ENCODE results near the gene KCNJ2.

The KCNJ2 gene

GRCh38 chr17:70171159-70171558 lies 1.8 kb downstream of the KCNJ2 start:
- no peak overlapping the region for H3K4ac ChIP-seq (ENCODE audit: low read depth, low read length)
- H3K36me3 ChIP-seq (ENCODE audit: control insufficient read depth in 1 of 2, insufficient read depth in 2 of 2, low read length in 2 of 2): peaks cover 12 to 13% of the 10 kb centered on the region in 2 experiments
- peaks cover 2 to 4% of the 10 kb centered on the region in 2 experiments for H3K4me1 ChIP-seq (ENCODE audit: control insufficient read depth in 1 of 2, insufficient read depth in 2 of 2, low read length in 2 of 2)
- no peak overlapping the region for H4K12ac ChIP-seq (ENCODE audit: low read depth, low read length)
- H4K91ac ChIP-seq (ENCODE audit: low read depth, low read length): no peak overlapping the region
- peaks cover 3% of the 10 kb centered on the region for H3K79me2 ChIP-seq (ENCODE audit: control insufficient read depth, insufficient read depth, low read length, poor library complexity)
- no peak overlapping the region for H3K18ac ChIP-seq (ENCODE audit: low read length)
- no peak overlapping the region for H3K23ac ChIP-seq (ENCODE audit: low read length)
- H3K9me3 ChIP-seq (ENCODE audit: insufficient read depth, low read depth, low read length): no peaks in the 10 kb centered on the region
- H2AFZ ChIP-seq (ENCODE audit: insufficient read depth, low read length, poor library complexity): no peak overlapping the region
- no peak overlapping the region for H2BK12ac ChIP-seq (ENCODE audit: low read length)
- no peak for DNase-seq
- H3K27me3 ChIP-seq (ENCODE audit: insufficient read depth, low read length): no peaks in the 10 kb centered on the region
- H3K9ac ChIP-seq (ENCODE audit: low read length): no peak overlapping the region
- no peak overlapping the region for H2BK120ac ChIP-seq (ENCODE audit: insufficient read depth, low read length, poor library complexity)
- no peak overlapping the region for H3K4me3 ChIP-seq (ENCODE audit: low read depth, low read length)
- no peak overlapping the region for H3K27ac ChIP-seq (ENCODE audit: low read depth, low read length)
- H4K8ac ChIP-seq (ENCODE audit: low read depth, low read length): no peak overlapping the region
- no peak overlapping the region for H2AK5ac ChIP-seq (ENCODE audit: low read length)
- H3K79me1 ChIP-seq (ENCODE audit: low read length): peaks cover 8% of the 10 kb centered on the region
- H3K4me2 ChIP-seq (ENCODE audit: low read length): peak overlapping the region; percentile 5
- no peak overlapping the region for H3K14ac ChIP-seq (ENCODE audit: low read length)
- no CpG with 5 or more reads among the region's 5 CpGs for WGBS (ENCODE audit: extremely low coverage, insufficient coverage, insufficient read length)
- no peak overlapping the region for H2BK5ac ChIP-seq (ENCODE audit: low read depth, low read length, poor library complexity)

- Histone ChIP-seq H3K4me2 (ENCODE audit: low read length) (no peak overlapping the region), H2BK120ac (ENCODE audit: insufficient read depth, low read length, poor library complexity) (no peak overlapping the region), H3K9ac (ENCODE audit: low read length) (no peak overlapping the region), H3K18ac (ENCODE audit: low read length) (no peak overlapping the region), H3K27ac (ENCODE audit: low read depth, low read length) (no peak overlapping the region), H3K4ac (ENCODE audit: low read depth, low read length) (no peak overlapping the region), H3K79me2 (ENCODE audit: control insufficient read depth, insufficient read depth, low read length, poor library complexity) (peaks cover 3% of the 10 kb centered on the region), H3K14ac (ENCODE audit: low read length) (no peak overlapping the region), H3K27me3 (ENCODE audit: insufficient read depth, low read length) (no peaks in the 10 kb centered on the region), H2AK5ac (ENCODE audit: low read length) (no peak overlapping the region), H4K12ac (ENCODE audit: low read depth, low read length) (no peak overlapping the region), H3K9me3 (ENCODE audit: insufficient read depth, low read depth, low read length) (no peaks in the 10 kb centered on the region), H3K36me3 (ENCODE audit: control insufficient read depth in 1 of 2, insufficient read depth in 2 of 2, low read length in 2 of 2) (peaks cover 14 to 19% of the 10 kb centered on the region in 2 experiments), H2BK12ac (ENCODE audit: low read length) (no peak overlapping the region), H3K4me3 (ENCODE audit: low read depth, low read length) (no peak overlapping the region), H2BK5ac (ENCODE audit: low read depth, low read length, poor library complexity) (no peak overlapping the region), H4K91ac (ENCODE audit: low read depth, low read length) (no peak overlapping the region), H3K79me1 (ENCODE audit: low read length) (peaks cover 8% of the 10 kb centered on the region), H3K4me1 (ENCODE audit: control insufficient read depth in 1 of 2, insufficient read depth in 2 of 2, low read length in 2 of 2) (peaks cover 2 to 4% of the 10 kb centered on the region in 2 experiments), H4K8ac (ENCODE audit: low read depth, low read length) (no peak overlapping the region), H3K23ac (ENCODE audit: low read length) (no peak overlapping the region), H2AFZ (ENCODE audit: insufficient read depth, low read length, poor library complexity) (no peak overlapping the region)
- no CpG with 5 or more reads among the region's 2 CpGs for WGBS (ENCODE audit: extremely low coverage, insufficient coverage, insufficient read length)
- peak in 1 of 2 donors; percentile 59 for DNase-seq
Observed at GRCh38 chr17:70172449-70172848, 3.1 kb downstream of the KCNJ2 start.

GRCh38 chr17:70172923-70173322 lies 3.6 kb downstream of the KCNJ2 start:
- H3K4me1 ChIP-seq (ENCODE audit: control insufficient read depth in 1 of 2, insufficient read depth in 2 of 2, low read length in 2 of 2): peaks cover under 1 to 3% of the 10 kb centered on the region in 2 experiments
- no peak overlapping the region for H2BK12ac ChIP-seq (ENCODE audit: low read length)
- H2BK5ac ChIP-seq (ENCODE audit: low read depth, low read length, poor library complexity): no peak overlapping the region
- H3K79me2 ChIP-seq (ENCODE audit: control insufficient read depth, insufficient read depth, low read length, poor library complexity): peaks cover 3% of the 10 kb centered on the region
- H4K8ac ChIP-seq (ENCODE audit: low read depth, low read length): no peak overlapping the region
- H3K79me1 ChIP-seq (ENCODE audit: low read length): peaks cover 8% of the 10 kb centered on the region
- H2BK120ac ChIP-seq (ENCODE audit: insufficient read depth, low read length, poor library complexity): no peak overlapping the region
- no peak overlapping the region for H4K12ac ChIP-seq (ENCODE audit: low read depth, low read length)
- no peak overlapping the region for H3K4ac ChIP-seq (ENCODE audit: low read depth, low read length)
- H4K91ac ChIP-seq (ENCODE audit: low read depth, low read length): no peak overlapping the region
- no peak overlapping the region for H3K18ac ChIP-seq (ENCODE audit: low read length)
- no CpG with 5 or more reads among the region's 2 CpGs for WGBS (ENCODE audit: extremely low coverage, insufficient coverage, insufficient read length)
- H3K23ac ChIP-seq (ENCODE audit: low read length): no peak overlapping the region
- H3K14ac ChIP-seq (ENCODE audit: low read length): no peak overlapping the region
- DNase-seq: peak in 1 of 2 donors; percentile 75
- no peaks in the 10 kb centered on the region for H3K9me3 ChIP-seq (ENCODE audit: insufficient read depth, low read depth, low read length)
- H3K36me3 ChIP-seq (ENCODE audit: control insufficient read depth in 1 of 2, insufficient read depth in 2 of 2, low read length in 2 of 2): peaks cover 15 to 19% of the 10 kb centered on the region in 2 experiments
- no peak overlapping the region for H3K9ac ChIP-seq (ENCODE audit: low read length)
- no peak overlapping the region for H2AK5ac ChIP-seq (ENCODE audit: low read length)
- no peaks in the 10 kb centered on the region for H3K27me3 ChIP-seq (ENCODE audit: insufficient read depth, low read length)
- H2AFZ ChIP-seq (ENCODE audit: insufficient read depth, low read length, poor library complexity): no peak overlapping the region
- H3K27ac ChIP-seq (ENCODE audit: low read depth, low read length): no peak overlapping the region
- H3K4me3 ChIP-seq (ENCODE audit: low read depth, low read length): no peak overlapping the region
- no peak overlapping the region for H3K4me2 ChIP-seq (ENCODE audit: low read length)

- H3K79me1 ChIP-seq (ENCODE audit: low read length): peaks cover 5% of the 10 kb centered on the region
- peaks cover 0 to 3% of the 10 kb centered on the region in 2 experiments for H3K4me1 ChIP-seq (ENCODE audit: control insufficient read depth in 1 of 2, insufficient read depth in 2 of 2, low read length in 2 of 2)
- no peak overlapping the region for H4K91ac ChIP-seq (ENCODE audit: low read depth, low read length)
- H3K4ac ChIP-seq (ENCODE audit: low read depth, low read length): no peak overlapping the region
- no peaks in the 10 kb centered on the region for H3K9me3 ChIP-seq (ENCODE audit: insufficient read depth, low read depth, low read length)
- H2BK12ac ChIP-seq (ENCODE audit: low read length): no peak overlapping the region
- no peak overlapping the region for H3K23ac ChIP-seq (ENCODE audit: low read length)
- no peak overlapping the region for H3K4me3 ChIP-seq (ENCODE audit: low read depth, low read length)
- H3K79me2 ChIP-seq (ENCODE audit: control insufficient read depth, insufficient read depth, low read length, poor library complexity): peaks cover 3% of the 10 kb centered on the region
- no peak overlapping the region for H3K18ac ChIP-seq (ENCODE audit: low read length)
- no peak overlapping the region for H2BK5ac ChIP-seq (ENCODE audit: low read depth, low read length, poor library complexity)
- H3K4me2 ChIP-seq (ENCODE audit: low read length): peak overlapping the region; percentile 10
- H2AK5ac ChIP-seq (ENCODE audit: low read length): no peak overlapping the region
- no peak overlapping the region for H3K27ac ChIP-seq (ENCODE audit: low read depth, low read length)
- no peak overlapping the region for H4K12ac ChIP-seq (ENCODE audit: low read depth, low read length)
- H3K27me3 ChIP-seq (ENCODE audit: insufficient read depth, low read length): no peaks in the 10 kb centered on the region
- H3K36me3 ChIP-seq (ENCODE audit: control insufficient read depth in 1 of 2, insufficient read depth in 2 of 2, low read length in 2 of 2): peaks cover 15 to 19% of the 10 kb centered on the region in 2 experiments
- no peak for DNase-seq
- no peak overlapping the region for H3K9ac ChIP-seq (ENCODE audit: low read length)
- no peak overlapping the region for H2AFZ ChIP-seq (ENCODE audit: insufficient read depth, low read length, poor library complexity)
- H3K14ac ChIP-seq (ENCODE audit: low read length): no peak overlapping the region
- WGBS (ENCODE audit: extremely low coverage, insufficient coverage, insufficient read length): no CpG with 5 or more reads among the region's 4 CpGs
- no peak overlapping the region for H2BK120ac ChIP-seq (ENCODE audit: insufficient read depth, low read length, poor library complexity)
- no peak overlapping the region for H4K8ac ChIP-seq (ENCODE audit: low read depth, low read length)
Observed at GRCh38 chr17:70173681-70174080, 4.3 kb downstream of the KCNJ2 start.

Data from trophoblast cell (in vitro differentiated cells and primary cell).